CD8-positive, alpha-beta memory T cell (primary cell): Measurements from ENCODE around the gene HMSD. TPM values are rescaled to one million over a fixed set of nuclear protein-coding genes. Genes with fewer than 3 reads are reported as not detected.

Source experiments
- CTCF ChIA-PET: fragments of 350-600 bp; sonication (Branson Sonifier 250); formaldehyde crosslinking; loops from one replicate; lab custom pipeline; 2021; ENCODE audit warnings: antibody characterized with exemption; lab: Charles Lee
- POLR2A ChIA-PET: fragments of 350-600 bp; sonication (Branson Sonifier 250); formaldehyde crosslinking; loops from one replicate; lab custom pipeline; 2021; ENCODE audit warnings: antibody characterized with exemption; lab: Charles Lee
- DNase-seq, 5 donors: peaks; one replicate each; pipeline versions ENCODE4 v3.0.0 to v3.0.0-alpha.2; 2020 to 2022; ENCODE audit warnings: mixed read lengths in 1 of 5
- H3K27ac ChIP-seq: one replicate; pipeline ENCODE4 v1.7.0; 2013; ENCODE audit warnings: low read depth, mild to moderate bottlenecking, low read length, moderate library complexity
- H3K27me3 ChIP-seq: 2 replicates; pipeline ENCODE4 v1.7.0; 2013; ENCODE audit warnings: low read length, mild to moderate bottlenecking; ENCODE audit not compliant: insufficient read depth, poor library complexity, severe bottlenecking
- H3K36me3 ChIP-seq: 2 replicates; pipeline ENCODE4 v1.7.0; 2013; ENCODE audit warnings: mild to moderate bottlenecking, low read length, moderate library complexity; ENCODE audit not compliant: insufficient read depth
- H3K4me1 ChIP-seq: 2 replicates; pipeline ENCODE4 v1.7.0; 2013; ENCODE audit warnings: mild to moderate bottlenecking, low read length, moderate library complexity; ENCODE audit not compliant: insufficient read depth
- H3K4me3 ChIP-seq: 2 replicates; pipeline ENCODE4 v1.7.0; 2013; ENCODE audit warnings: mild to moderate bottlenecking, low read length
- H3K9me3 ChIP-seq: 2 replicates; pipeline ENCODE4 v1.7.0; 2013; ENCODE audit warnings: mild to moderate bottlenecking, low read length
- H3K27ac Mint-ChIP-seq, 8 donors: one replicate each; pipeline ENCODE4 v1.8.0; 2020 to 2021; ENCODE audit warnings: mixed read lengths in 8 of 8, mild to moderate bottlenecking in 6 of 8, inconsistent platforms in 3 of 8, moderate library complexity in 3 of 8
- H3K27me3 Mint-ChIP-seq, 2 donors: one replicate each; pipeline ENCODE4 v1.8.0; 2020 to 2021; ENCODE audit warnings: mixed read lengths in 2 of 2, mild to moderate bottlenecking in 1 of 2, moderate library complexity in 1 of 2
- H3K36me3 Mint-ChIP-seq, 3 donors: one replicate each; pipeline ENCODE4 v1.8.0; 2020 to 2021; ENCODE audit warnings: mixed read lengths in 3 of 3, inconsistent platforms in 1 of 3, mild to moderate bottlenecking in 1 of 3
- H3K4me1 Mint-ChIP-seq, 3 donors: one replicate each; pipeline ENCODE4 v1.8.0; 2020 to 2021; ENCODE audit warnings: mixed read lengths in 3 of 3, inconsistent platforms in 1 of 3, mild to moderate bottlenecking in 1 of 3
- H3K4me3 Mint-ChIP-seq, 7 donors: one replicate each; pipeline ENCODE4 v1.8.0; 2020 to 2021; ENCODE audit warnings: mixed read lengths in 7 of 7, mild to moderate bottlenecking in 6 of 7, moderate library complexity in 4 of 7, inconsistent platforms in 2 of 7
- H3K9me3 Mint-ChIP-seq, 5 donors: one replicate each; pipeline ENCODE4 v1.8.0; 2020 to 2022; ENCODE audit warnings: mixed read lengths in 5 of 5, mild to moderate bottlenecking in 3 of 5, moderate library complexity in 2 of 5, inconsistent platforms in 1 of 5
- polyA plus RNA-seq: library from polyadenylated mRNA; unstranded; fragments of 300-500 nt; fragmentation: Illumina TruSeq; gene quantifications from one replicate; pipeline ENCODE4 v1.2.3, GENCODE V29; 2021
- total RNA-seq, 2 experiments: library from RNA; stranded (reverse); gene quantifications; one replicate each; pipeline ENCODE4 v1.2.3, GENCODE V29; 2021

Gene HMSD
- total and polyA plus RNA-seq, 3 experiments from 2014 or later: 9.8 to 11.4 TPM; not detected in 1

DNA sequence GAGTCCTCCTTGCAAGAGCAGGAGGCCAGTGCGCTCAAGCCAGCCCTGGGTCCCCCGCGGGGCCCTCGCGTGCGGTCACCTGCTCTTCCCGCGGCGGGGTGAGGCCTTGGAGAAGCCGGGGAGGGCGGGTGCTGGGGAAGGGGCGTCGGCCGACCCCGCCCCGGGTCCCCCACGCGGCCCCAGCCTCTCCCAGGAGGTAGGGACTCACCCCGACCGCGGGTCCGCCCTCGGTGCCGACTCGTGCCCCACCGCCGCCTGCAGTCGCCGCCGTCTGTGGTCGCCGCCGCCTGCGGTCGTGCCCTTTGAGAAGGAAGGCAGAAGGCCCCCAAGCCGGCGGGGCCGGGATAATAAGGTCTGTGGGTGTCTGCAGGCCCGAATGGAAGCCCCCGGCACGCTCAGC, 53.5 kb downstream of the HMSD start:
- Histone ChIP-seq H3K27me3 (no peaks in the 10 kb centered on the region), H3K27ac (no peak overlapping the region), H3K9me3 (no peaks in the 10 kb centered on the region), H3K4me3 (no peak overlapping the region), H3K36me3 (no peaks in the 10 kb centered on the region), H3K4me1 (no peaks in the 10 kb centered on the region)
- Mint-ChIP-seq H3K4me3 (no peak overlapping the region), H3K4me1 (no peaks in the 10 kb centered on the region), H3K27ac (no peak overlapping the region), H3K36me3 (peaks cover 0 to 20% (median 0%) of the 10 kb centered on the region in 3 donors), H3K9me3 (peaks cover 0 to 2% (median 0%) of the 10 kb centered on the region in 5 donors), H3K27me3 (peaks cover 11 to 31% of the 10 kb centered on the region in 2 donors)
- DNase-seq: no peak
- CTCF ChIA-PET: no interaction called here
- POLR2A ChIA-PET: no interaction called here

DNA sequence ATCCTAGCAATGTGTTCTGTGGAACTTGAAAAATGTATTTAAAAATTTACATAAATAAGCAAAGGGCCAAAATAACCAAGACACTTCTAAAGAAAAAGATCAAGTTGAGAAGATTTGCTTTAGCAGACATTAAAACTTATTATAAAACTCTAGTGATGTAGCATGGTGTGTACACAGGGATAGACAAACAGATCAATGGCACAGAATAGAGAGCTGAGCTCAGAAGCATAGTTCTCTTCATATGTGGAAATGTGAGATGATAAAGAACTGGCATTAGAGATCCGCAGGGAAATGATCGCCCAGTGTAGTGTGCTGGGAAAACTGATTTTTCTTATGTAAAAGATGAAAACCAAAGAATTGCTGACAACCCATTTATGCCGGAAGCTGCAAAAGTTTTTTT, 60.2 kb downstream of the HMSD start:
- ChIA-PET CTCF (no interaction called here), POLR2A (no interaction called here)
- Mint-ChIP-seq H3K4me1 (no peaks in the 10 kb centered on the region), H3K4me3 (no peak overlapping the region), H3K9me3 (no peaks in the 10 kb centered on the region), H3K27me3 (peaks cover 0 to 11% of the 10 kb centered on the region in 2 donors), H3K36me3 (no peaks in the 10 kb centered on the region), H3K27ac (peak overlapping the region in 1 of 8 donors; percentile 4)
- Histone ChIP-seq H3K27ac (no peak overlapping the region), H3K9me3 (no peaks in the 10 kb centered on the region), H3K36me3 (no peaks in the 10 kb centered on the region), H3K4me1 (no peaks in the 10 kb centered on the region), H3K27me3 (no peaks in the 10 kb centered on the region), H3K4me3 (no peak overlapping the region)
- DNase-seq: no peak

Other genes with a start within 250 kb of the HMSD start
- gene SERPINB11, start 246.3 kb upstream of the HMSD start, total RNA-seq: not detected
- gene SERPINB11, start 246.3 kb upstream of the HMSD start, polyA plus RNA-seq: not detected
- not detected for gene SERPINB7, start 173.9 kb upstream of the HMSD start, total RNA-seq
- gene SERPINB7, start 173.9 kb upstream of the HMSD start, polyA plus RNA-seq: not detected
- 1 to 10 TPM; 1.2 to 1.7 TPM for gene SERPINB2, start 61.6 kb upstream of the HMSD start, total RNA-seq
- gene SERPINB2, start 61.6 kb upstream of the HMSD start, polyA plus RNA-seq: not detected
- not detected for gene SERPINB10, start 41.3 kb upstream of the HMSD start, total RNA-seq
- gene SERPINB10, start 41.3 kb upstream of the HMSD start, polyA plus RNA-seq: not detected
- 10 to 100 TPM; 16.8 to 17.9 TPM for gene SERPINB8, start 20.8 kb downstream of the HMSD start, total RNA-seq
- gene SERPINB8, start 20.8 kb downstream of the HMSD start, polyA plus RNA-seq: 14.9 TPM
- gene LINC00305, start 199.8 kb downstream of the HMSD start, total RNA-seq: not detected
- gene LINC00305, start 199.8 kb downstream of the HMSD start, polyA plus RNA-seq: not detected